PC-9 (cell line): ENCODE data around the gene ZCCHC7. TPM values are rescaled to one million over a fixed set of nuclear protein-coding genes. Genes with fewer than 3 reads are reported as not detected.
A peak's percentile ranks its signal among the peaks of the same experiment; 100 is the strongest.
"Not testable (repeated sequence)": the region's sequence is repeated elsewhere in the genome, so short reads cannot be mapped to it uniquely, and the experiment has no call there.

Experiments used
- Bru-seq: library from RNA; stranded (reverse); fragments of 400-500 nt; gene quantifications from one replicate; lab custom pipeline; 2021; lab: Mats Ljungman, UMichigan
- BruChase-seq, 2 experiments: library from RNA; stranded (reverse); fragments of 400-500 nt; gene quantifications; one replicate each; lab custom pipeline; 2021; lab: Mats Ljungman, UMichigan
- BruUV-seq: library from RNA; stranded (reverse); fragments of 400-500 nt; replicated peaks from 2 replicates; lab custom pipeline; 2021; lab: Mats Ljungman, UMichigan
- CTCF ChIA-PET: fragments of 300-600 bp; sonication (Branson Sonifier 250); formaldehyde crosslinking; loops from one replicate; lab custom pipeline; 2022; ENCODE audit warnings: antibody characterized with exemption; lab: Charles Lee
- POLR2A ChIA-PET: fragments of 300-600 bp; sonication (Branson Sonifier 250); formaldehyde crosslinking; loops from one replicate; lab custom pipeline; 2022; ENCODE audit warnings: antibody characterized with exemption; ENCODE audit not compliant: unreplicated experiment; lab: Charles Lee
- DNase-seq, 2 experiments: peaks; one replicate each; pipeline versions ENCODE4 v3.0.0 to v3.0.0-alpha.2; 2015 to 2022; ENCODE audit warnings: mixed read lengths in 1 of 2
- H2AFZ ChIP-seq: fragments of 200-600 bp; sonication (generic); 2 replicates; pipeline ENCODE4 v1.8.1; 2017; ENCODE audit warnings: antibody characterized with exemption
- H3F3A ChIP-seq: fragments of 200-600 bp; sonication (generic); 2 replicates; pipeline ENCODE4 v1.8.1; 2017; ENCODE audit warnings: antibody characterized with exemption, mild to moderate bottlenecking, low read depth; ENCODE audit not compliant: insufficient read depth
- H3K27ac ChIP-seq: fragments of 200-600 bp; sonication (generic); 2 replicates; pipeline ENCODE4 v1.6.1; 2016; ENCODE audit warnings: mixed run types
- H3K27me3 ChIP-seq: fragments of 200-600 bp; sonication (generic); 2 replicates; pipeline ENCODE4 v1.6.1; 2016; ENCODE audit warnings: low read depth, mixed run types; ENCODE audit not compliant: insufficient read depth
- H3K36me3 ChIP-seq: fragments of 200-600 bp; sonication (generic); 2 replicates; pipeline ENCODE4 v1.6.1; 2016; ENCODE audit warnings: low read depth, mixed run types
- H3K4me1 ChIP-seq: fragments of 200-600 bp; sonication (generic); replicated peaks from 2 replicates; pipeline ENCODE4 v1.6.1; 2016; ENCODE audit warnings: mixed run types; ENCODE audit not compliant: insufficient read depth
- H3K4me2 ChIP-seq: fragments of 200-600 bp; sonication (generic); 2 replicates; pipeline ENCODE4 v1.6.1; 2017; ENCODE audit warnings: mixed run types
- H3K4me3 ChIP-seq: fragments of 200-600 bp; sonication (generic); 2 replicates; pipeline ENCODE4 v1.6.1; 2016; ENCODE audit warnings: mixed run types
- H3K79me2 ChIP-seq: fragments of 200-600 bp; sonication (generic); 2 replicates; pipeline ENCODE4 v1.6.1; 2017; ENCODE audit warnings: low read depth, mixed run types
- H3K9me2 ChIP-seq: fragments of 200-600 bp; sonication (generic); 2 replicates; pipeline ENCODE4 v1.8.1; 2017; ENCODE audit warnings: mild to moderate bottlenecking; ENCODE audit not compliant: insufficient read depth
- H3K9me3 ChIP-seq: fragments of 200-600 bp; sonication (generic); 2 replicates; pipeline ENCODE4 v1.8.1; 2016; ENCODE audit warnings: low read depth; ENCODE audit not compliant: insufficient read depth
- H4K20me1 ChIP-seq: fragments of 200-600 bp; sonication (generic); 2 replicates; pipeline ENCODE4 v1.8.1; 2017; ENCODE audit not compliant: insufficient read depth
- CTCF ChIP-seq: fragments of 200-600 bp; sonication (generic); conservative IDR thresholded peaks from 2 replicates; pipeline ENCODE4 v1.6.1; 2017; ENCODE audit warnings: mixed run types, antibody characterized with exemption, mild to moderate bottlenecking, moderate library complexity
- EZH2 ChIP-seq: fragments of 200-600 bp; sonication (generic); IDR thresholded peaks from 2 replicates; pipeline ENCODE4 v1.8.0; 2017; ENCODE audit warnings: antibody characterized with exemption, low read depth
- intact Hi-C: fragments of 100-400 bp; cut with micrococcal nuclease; formaldehyde crosslinking; loops from one replicate; pipeline ENCODE4 v1.10.0; 2022; ENCODE audit not compliant: unreplicated experiment
- long read RNA-seq: library from polyadenylated mRNA; stranded (forward); transcript quantifications from one replicate; pipeline ENCODE4 v2.0.0, GENCODE V29; 2022
- total RNA-seq: library from RNA; stranded (reverse); gene quantifications from 2 replicates; pipeline ENCODE4 v1.2.3, GENCODE V29; 2021

ZCCHC7 gene
- total RNA-seq (14.1 and 15.9 TPM in 2 replicates), Bru-seq, nascent RNA (percentile 72 among the genes with signal in this experiment), BruChase-seq, experiment 1, labeled RNA remaining after a 2-hour chase (percentile 83 among the genes with signal in this experiment), BruChase-seq, experiment 2, labeled RNA remaining after a 6-hour chase (percentile 62 among the genes with signal in this experiment)
- long read RNA-seq, transcript ZCCHC7-202 (9 exons, 2,619 nt): major isoform, 6 of 18 reads
- long read RNA-seq, partial matches to known transcripts: 4 of 18 reads
- long read RNA-seq, other reads (novel, unspliced or antisense): 8 of 18 reads

- TSS peak; percentile 83 for BruUV-seq
- POLR2A ChIA-PET: interaction anchor here (0.6 to 0.7 kb wide), 3 partner anchors 201 to 283 kb away, joined by 4 to 7 read pairs (median 5); no protein-coding TSS in a partner anchor
- intact Hi-C loops: loop anchor here (5.0 kb wide), 2 partner anchors 38 to 123 kb away; no protein-coding TSS in a partner anchor
- Histone ChIP-seq H3K9me2 (no peaks in the 10 kb centered on the region), H3K27ac (peak within 1 kb of the TSS; percentile 51), H3F3A (no peaks in the 10 kb centered on the region), H4K20me1 (peaks cover 4% of the 10 kb centered on the region; the same call in 1 of the 2 replicates), H3K27me3 (no peaks in the 10 kb centered on the region), H3K9me3 (peaks cover 3% of the 10 kb centered on the region; the same call in 1 of the 2 replicates), H2AFZ (peak within 1 kb of the TSS; percentile 98), H3K36me3 (no peaks in the 10 kb centered on the region), H3K4me3 (peak within 1 kb of the TSS; percentile 92), H3K4me1 (0 out of 2 replicates have a peak, but pooled peaks cover 12% of the 10 kb centered on the region), H3K4me2 (peak within 1 kb of the TSS; percentile 82), H3K79me2 (peaks cover 40% of the 10 kb centered on the region)
- DNase-seq: peak; percentile 77 to 88
- CTCF ChIA-PET: interaction anchor here (0.6 kb wide), 1 partner anchor 124 kb away, joined by 7 read pairs; no protein-coding TSS in a partner anchor
- TF ChIP-seq EZH2: no peak
- TF ChIP-seq CTCF: no peak
Observed at GRCh38 chr9:37119907-37120842, at the start of gene ZCCHC7. Gene ZCCHC7 (plus strand): TSS chr9:37120574.

- H3K79me2 ChIP-seq, H3K4me3 ChIP-seq, H2AFZ ChIP-seq, H3K4me2 ChIP-seq, H3F3A ChIP-seq, H3K9me2 ChIP-seq, H3K4me1 ChIP-seq, H3K9me3 ChIP-seq, intact Hi-C loops, BruUV-seq, CTCF ChIA-PET, H4K20me1 ChIP-seq, DNase-seq, H3K27ac ChIP-seq, H3K27me3 ChIP-seq, H3K36me3 ChIP-seq, POLR2A ChIA-PET: not testable (repeated sequence)
Observed at GRCh38 chr9:37074790-37075189, 45.6 kb upstream of the ZCCHC7 start.

GRCh38 chr9:37079370-37080164 lies 40.8 kb upstream of the ZCCHC7 start:
- H3K4me1 ChIP-seq: peaks cover 7% of the 10 kb centered on the region
- H3K36me3 ChIP-seq: no peaks in the 10 kb centered on the region
- POLR2A ChIA-PET: no interaction called here
- H3K79me2 ChIP-seq: peaks cover 39% of the 10 kb centered on the region
- BruUV-seq: TSS peak; percentile 19
- no peaks in the 10 kb centered on the region for H3K27me3 ChIP-seq
- H3K4me3 ChIP-seq: peak overlapping the region; percentile 91
- peak overlapping the region; percentile 90 for H2AFZ ChIP-seq
- H3K4me2 ChIP-seq: peak overlapping the region; percentile 82
- H3F3A ChIP-seq: no peaks in the 10 kb centered on the region
- DNase-seq: peak; percentile 74 to 81
- CTCF ChIA-PET: no interaction called here
- peak overlapping the region; percentile 25 for H3K27ac ChIP-seq
- no peaks in the 10 kb centered on the region for H4K20me1 ChIP-seq
- TF ChIP-seq EZH2: no peak
- TF ChIP-seq CTCF: no peak
- H3K9me2 ChIP-seq: no peaks in the 10 kb centered on the region
- intact Hi-C loops: loop anchor here (5.0 kb wide), 1 partner anchor 43 kb away; the partner anchor contains the start of gene ZCCHC7
- H3K9me3 ChIP-seq: peaks cover 6% of the 10 kb centered on the region; the same call in 1 of the 2 replicates

GRCh38 chr9:37080165-37080628 lies 40.2 kb upstream of the ZCCHC7 start:
- Histone ChIP-seq H2AFZ (peak overlapping the region; percentile 90), H3K4me3 (peak overlapping the region; percentile 91), H3K4me2 (peak overlapping the region; percentile 82), H3K27ac (peak overlapping the region; percentile 25; the same call in 1 of the 2 replicates), H3K79me2 (peaks cover 39% of the 10 kb centered on the region)
- H3F3A ChIP-seq, H3K9me3 ChIP-seq, H3K4me1 ChIP-seq, CTCF ChIA-PET, H4K20me1 ChIP-seq, DNase-seq, H3K9me2 ChIP-seq, H3K36me3 ChIP-seq, H3K27me3 ChIP-seq: not testable (repeated sequence)
- BruUV-seq: TSS peak; percentile 60
- intact Hi-C loops: loop anchor here (5.0 kb wide), 1 partner anchor 42 kb away; the partner anchor contains the start of gene ZCCHC7
- POLR2A ChIA-PET: interaction anchor here (0.7 kb wide), 1 partner anchor 207 kb away, joined by 3 read pairs; no protein-coding TSS in a partner anchor
